MM.1S (cell line): ENCODE measurements around the gene CYP4F2.

Experiments
- EZH2phosphoT487 ChIP-seq: fragments of 300-600 bp; sonication (generic); IDR thresholded peaks from 2 replicates; pipeline ENCODE4 v1.6.1; 2018; ENCODE audit warnings: antibody characterized with exemption, low read length
- TF ChIP-seq, protein P1 (sequence below): fragments of 300-600 bp; sonication (generic); IDR thresholded peaks from 2 replicates; pipeline ENCODE4 v1.5.1; 2016; ENCODE audit warnings: antibody characterized with exemption, low read length, mixed read lengths

DNA sequence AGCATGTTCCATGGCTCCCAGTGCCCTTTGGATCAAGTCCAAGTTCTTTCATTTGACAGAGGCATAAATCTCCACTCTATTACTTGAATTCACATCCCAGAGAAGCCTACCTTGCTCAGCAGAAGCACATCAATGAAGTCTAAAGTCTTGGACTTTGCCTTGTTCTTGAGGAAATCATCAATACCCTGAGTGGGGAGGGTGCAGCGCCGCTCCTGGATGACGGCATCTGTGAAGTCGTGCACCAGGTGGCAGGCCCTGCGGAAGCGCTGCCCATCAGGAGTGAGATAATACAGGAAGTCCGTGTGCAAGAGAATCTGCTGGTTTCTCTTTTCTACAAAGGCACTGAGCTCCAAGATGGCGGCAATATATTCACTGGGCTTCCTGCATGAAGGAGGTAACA, 25.8 kb upstream of the CYP4F2 start:
- TF ChIP-seq, protein P1, sequence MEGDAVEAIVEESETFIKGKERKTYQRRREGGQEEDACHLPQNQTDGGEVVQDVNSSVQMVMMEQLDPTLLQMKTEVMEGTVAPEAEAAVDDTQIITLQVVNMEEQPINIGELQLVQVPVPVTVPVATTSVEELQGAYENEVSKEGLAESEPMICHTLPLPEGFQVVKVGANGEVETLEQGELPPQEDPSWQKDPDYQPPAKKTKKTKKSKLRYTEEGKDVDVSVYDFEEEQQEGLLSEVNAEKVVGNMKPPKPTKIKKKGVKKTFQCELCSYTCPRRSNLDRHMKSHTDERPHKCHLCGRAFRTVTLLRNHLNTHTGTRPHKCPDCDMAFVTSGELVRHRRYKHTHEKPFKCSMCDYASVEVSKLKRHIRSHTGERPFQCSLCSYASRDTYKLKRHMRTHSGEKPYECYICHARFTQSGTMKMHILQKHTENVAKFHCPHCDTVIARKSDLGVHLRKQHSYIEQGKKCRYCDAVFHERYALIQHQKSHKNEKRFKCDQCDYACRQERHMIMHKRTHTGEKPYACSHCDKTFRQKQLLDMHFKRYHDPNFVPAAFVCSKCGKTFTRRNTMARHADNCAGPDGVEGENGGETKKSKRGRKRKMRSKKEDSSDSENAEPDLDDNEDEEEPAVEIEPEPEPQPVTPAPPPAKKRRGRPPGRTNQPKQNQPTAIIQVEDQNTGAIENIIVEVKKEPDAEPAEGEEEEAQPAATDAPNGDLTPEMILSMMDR = no peak
- TF ChIP-seq EZH2phosphoT487 = no peak
